ENCODE data around the gene HIC1.

The HIC1 gene

DNA sequence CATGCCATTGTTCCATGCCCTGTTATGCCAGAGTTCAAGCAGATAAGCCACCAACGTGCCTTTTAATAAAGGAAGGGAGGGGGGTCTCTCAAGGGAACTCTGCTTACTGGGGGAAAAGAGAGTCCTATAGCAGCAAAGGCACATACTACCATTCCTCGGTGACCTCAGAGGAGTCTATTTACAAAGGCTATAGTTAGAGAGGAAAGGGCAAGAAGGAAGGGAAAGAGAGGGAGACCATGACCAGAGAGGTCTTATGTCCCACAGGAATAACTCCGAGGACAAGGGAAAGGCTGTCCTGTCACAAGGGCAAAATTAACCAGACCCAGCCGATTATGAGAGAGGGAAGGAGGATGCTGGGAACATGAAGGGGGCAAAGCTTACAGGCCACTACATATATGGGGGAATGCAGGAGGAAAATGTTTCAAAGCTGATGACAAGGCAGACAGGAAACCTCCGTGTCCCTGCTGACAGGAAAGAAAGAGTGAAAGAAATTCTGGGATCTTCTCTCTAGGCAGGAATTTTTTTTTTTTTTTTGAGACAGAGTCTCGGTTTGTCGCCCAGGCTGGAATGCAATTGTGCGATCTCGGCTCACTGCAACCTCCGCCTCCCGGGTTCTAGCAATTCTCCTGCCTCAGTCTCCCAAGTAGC, 51.5 kb downstream of the HIC1 start:
- no peak for ATAC-seq
- no peak for TF ChIP-seq RARB (CRISPR knock-in tag; IDR thresholded peaks at IDR 0.05)
- no peak for TF ChIP-seq ARNTL (CRISPR knock-in tag; IDR thresholded peaks at IDR 0.05; ENCODE audit: borderline replicate concordance, low read depth)
- TF ChIP-seq ZNF8 (CRISPR knock-in tag; IDR thresholded peaks at IDR 0.05) = no peak
- no peak for TF ChIP-seq ZFP30 (CRISPR knock-in tag; IDR thresholded peaks at IDR 0.05)
- TF ChIP-seq TOX (CRISPR knock-in tag; IDR thresholded peaks at IDR 0.05; ENCODE audit: borderline replicate concordance) = no peak
- TF ChIP-seq, protein P1, sequence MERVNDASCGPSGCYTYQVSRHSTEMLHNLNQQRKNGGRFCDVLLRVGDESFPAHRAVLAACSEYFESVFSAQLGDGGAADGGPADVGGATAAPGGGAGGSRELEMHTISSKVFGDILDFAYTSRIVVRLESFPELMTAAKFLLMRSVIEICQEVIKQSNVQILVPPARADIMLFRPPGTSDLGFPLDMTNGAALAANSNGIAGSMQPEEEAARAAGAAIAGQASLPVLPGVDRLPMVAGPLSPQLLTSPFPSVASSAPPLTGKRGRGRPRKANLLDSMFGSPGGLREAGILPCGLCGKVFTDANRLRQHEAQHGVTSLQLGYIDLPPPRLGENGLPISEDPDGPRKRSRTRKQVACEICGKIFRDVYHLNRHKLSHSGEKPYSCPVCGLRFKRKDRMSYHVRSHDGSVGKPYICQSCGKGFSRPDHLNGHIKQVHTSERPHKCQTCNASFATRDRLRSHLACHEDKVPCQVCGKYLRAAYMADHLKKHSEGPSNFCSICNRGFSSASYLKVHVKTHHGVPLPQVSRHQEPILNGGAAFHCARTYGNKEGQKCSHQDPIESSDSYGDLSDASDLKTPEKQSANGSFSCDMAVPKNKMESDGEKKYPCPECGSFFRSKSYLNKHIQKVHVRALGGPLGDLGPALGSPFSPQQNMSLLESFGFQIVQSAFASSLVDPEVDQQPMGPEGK (CRISPR knock-in tag; IDR thresholded peaks at IDR 0.05; ENCODE audit: borderline replicate concordance) = no peak
- no peak for TF ChIP-seq ZC3H10 (CRISPR knock-in tag; IDR thresholded peaks at IDR 0.05)
- no peak for TF ChIP-seq CREB5 (CRISPR knock-in tag; IDR thresholded peaks at IDR 0.05; ENCODE audit: low read depth)
- no peak for TF ChIP-seq CSRNP3 (CRISPR knock-in tag; IDR thresholded peaks at IDR 0.05)
- TF ChIP-seq ESRRG (CRISPR knock-in tag; IDR thresholded peaks at IDR 0.05) = no peak
- TF ChIP-seq ZFP3 (CRISPR knock-in tag; IDR thresholded peaks at IDR 0.05) = no peak
- TF ChIP-seq BACH2 (CRISPR knock-in tag; IDR thresholded peaks at IDR 0.05; ENCODE audit: borderline replicate concordance) = no peak

- no peak for TF ChIP-seq TOX (CRISPR knock-in tag; IDR thresholded peaks at IDR 0.05; ENCODE audit: borderline replicate concordance)
- TF ChIP-seq ESRRG (CRISPR knock-in tag; IDR thresholded peaks at IDR 0.05) = no peak
- TF ChIP-seq ZFP30 (CRISPR knock-in tag; IDR thresholded peaks at IDR 0.05) = no peak
- no peak for TF ChIP-seq RARB (CRISPR knock-in tag; IDR thresholded peaks at IDR 0.05)
- TF ChIP-seq, protein P1 (CRISPR knock-in tag; IDR thresholded peaks at IDR 0.05; ENCODE audit: borderline replicate concordance) = no peak
- no peak for TF ChIP-seq ZC3H10 (CRISPR knock-in tag; IDR thresholded peaks at IDR 0.05)
- TF ChIP-seq ISL1 (CRISPR knock-in tag; IDR thresholded peaks at IDR 0.05) = no peak
- no peak for TF ChIP-seq SNAI2 (CRISPR knock-in tag; IDR thresholded peaks at IDR 0.05)
- TF ChIP-seq BACH2 (CRISPR knock-in tag; IDR thresholded peaks at IDR 0.05; ENCODE audit: borderline replicate concordance) = no peak
- no peak for TF ChIP-seq ARNTL (CRISPR knock-in tag; IDR thresholded peaks at IDR 0.05; ENCODE audit: borderline replicate concordance, low read depth)
- no peak for TF ChIP-seq OSR1 (CRISPR knock-in tag; IDR thresholded peaks at IDR 0.05)
- TF ChIP-seq, protein P2, sequence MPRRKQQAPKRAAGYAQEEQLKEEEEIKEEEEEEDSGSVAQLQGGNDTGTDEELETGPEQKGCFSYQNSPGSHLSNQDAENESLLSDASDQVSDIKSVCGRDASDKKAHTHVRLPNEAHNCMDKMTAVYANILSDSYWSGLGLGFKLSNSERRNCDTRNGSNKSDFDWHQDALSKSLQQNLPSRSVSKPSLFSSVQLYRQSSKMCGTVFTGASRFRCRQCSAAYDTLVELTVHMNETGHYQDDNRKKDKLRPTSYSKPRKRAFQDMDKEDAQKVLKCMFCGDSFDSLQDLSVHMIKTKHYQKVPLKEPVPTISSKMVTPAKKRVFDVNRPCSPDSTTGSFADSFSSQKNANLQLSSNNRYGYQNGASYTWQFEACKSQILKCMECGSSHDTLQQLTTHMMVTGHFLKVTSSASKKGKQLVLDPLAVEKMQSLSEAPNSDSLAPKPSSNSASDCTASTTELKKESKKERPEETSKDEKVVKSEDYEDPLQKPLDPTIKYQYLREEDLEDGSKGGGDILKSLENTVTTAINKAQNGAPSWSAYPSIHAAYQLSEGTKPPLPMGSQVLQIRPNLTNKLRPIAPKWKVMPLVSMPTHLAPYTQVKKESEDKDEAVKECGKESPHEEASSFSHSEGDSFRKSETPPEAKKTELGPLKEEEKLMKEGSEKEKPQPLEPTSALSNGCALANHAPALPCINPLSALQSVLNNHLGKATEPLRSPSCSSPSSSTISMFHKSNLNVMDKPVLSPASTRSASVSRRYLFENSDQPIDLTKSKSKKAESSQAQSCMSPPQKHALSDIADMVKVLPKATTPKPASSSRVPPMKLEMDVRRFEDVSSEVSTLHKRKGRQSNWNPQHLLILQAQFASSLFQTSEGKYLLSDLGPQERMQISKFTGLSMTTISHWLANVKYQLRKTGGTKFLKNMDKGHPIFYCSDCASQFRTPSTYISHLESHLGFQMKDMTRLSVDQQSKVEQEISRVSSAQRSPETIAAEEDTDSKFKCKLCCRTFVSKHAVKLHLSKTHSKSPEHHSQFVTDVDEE (CRISPR knock-in tag; IDR thresholded peaks at IDR 0.05) = no peak
- no peak for TF ChIP-seq ZNF565 (CRISPR knock-in tag; conservative IDR thresholded peaks at IDR 0.05; ENCODE audit: low read depth)
- no peak for ATAC-seq
Measured at GRCh38 chr17:2107050-2107449, 52.1 kb downstream of the HIC1 start.

- no peak for ATAC-seq
- TF ChIP-seq ZFP3 (CRISPR knock-in tag; IDR thresholded peaks at IDR 0.05) (no peak), ISL1 (CRISPR knock-in tag; IDR thresholded peaks at IDR 0.05) (no peak), ZNF8 (CRISPR knock-in tag; IDR thresholded peaks at IDR 0.05) (no peak), GLIS3 (CRISPR knock-in tag; IDR thresholded peaks at IDR 0.05) (no peak), RARB (CRISPR knock-in tag; IDR thresholded peaks at IDR 0.05) (no peak), ESRRG (CRISPR knock-in tag; IDR thresholded peaks at IDR 0.05) (no peak), SNAI2 (CRISPR knock-in tag; IDR thresholded peaks at IDR 0.05) (no peak), CREB5 (CRISPR knock-in tag; IDR thresholded peaks at IDR 0.05; ENCODE audit: low read depth) (no peak), ZC3H10 (CRISPR knock-in tag; IDR thresholded peaks at IDR 0.05) (no peak), OSR1 (CRISPR knock-in tag; IDR thresholded peaks at IDR 0.05) (no peak)
- TF ChIP-seq, protein P2 (CRISPR knock-in tag; IDR thresholded peaks at IDR 0.05) = no peak
- TF ChIP-seq, protein P1 (CRISPR knock-in tag; IDR thresholded peaks at IDR 0.05; ENCODE audit: borderline replicate concordance) = no peak
Measured at GRCh38 chr17:2107506-2107905, 52.6 kb downstream of the HIC1 start.
